GM19468 (cell line): Measurements from ENCODE around the gene SDR9C7.
"Not testable (repeated sequence)": the region's sequence is repeated elsewhere in the genome, so short reads cannot be mapped to it uniquely, and the experiment has no call there.

Experiments used
- ATAC-seq: cut with Tn5 transposase; IDR thresholded peaks from one replicate; pipeline ENCODE4 v1.9.1; 2021; ENCODE audit warnings: mild to moderate bottlenecking, moderate library complexity, moderate number of reproducible peaks; ENCODE audit not compliant: unreplicated experiment; ENCODE audit errors: extremely low read depth

The SDR9C7 gene

DNA sequence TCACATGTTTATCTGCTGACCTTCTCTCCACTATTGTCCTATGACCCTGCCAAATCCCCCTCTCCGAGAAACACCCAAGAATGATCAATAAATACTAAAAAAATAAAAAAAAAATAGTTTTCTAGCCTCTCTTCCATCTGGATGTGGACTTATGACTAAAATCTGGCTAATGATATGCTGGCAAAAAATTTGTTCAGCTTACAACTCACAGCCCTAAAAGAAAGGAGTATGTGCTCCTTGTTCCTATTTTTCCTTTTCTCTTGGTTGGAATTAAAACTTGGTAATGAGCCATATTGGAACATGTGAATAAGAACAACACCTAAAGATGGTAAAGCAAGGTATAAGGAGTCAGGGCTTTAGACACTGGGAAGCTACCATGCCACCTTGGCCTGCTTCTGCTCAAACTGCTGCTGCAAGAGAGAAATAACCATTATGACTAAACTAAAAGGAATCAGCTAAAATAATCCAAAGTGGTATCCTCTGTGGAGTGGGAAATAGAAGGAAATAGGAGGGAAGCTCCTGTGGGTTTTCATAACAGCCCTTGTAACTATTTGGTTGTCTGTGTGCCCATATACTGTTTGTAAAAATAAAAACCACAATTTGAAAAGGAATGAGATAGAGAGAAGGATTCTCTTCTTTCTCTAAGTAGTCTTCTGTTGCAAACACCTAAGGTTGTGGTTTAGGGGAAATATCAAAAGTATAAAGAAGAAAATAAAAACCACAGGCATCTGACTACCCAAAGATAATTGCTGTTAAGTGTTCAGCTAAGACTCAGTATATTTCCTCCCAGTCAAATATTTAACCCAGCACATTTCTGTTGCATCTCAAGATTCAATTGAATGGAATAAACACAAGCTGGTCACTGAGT, 53.8 kb downstream of the SDR9C7 start:
- no peak for ATAC-seq

DNA sequence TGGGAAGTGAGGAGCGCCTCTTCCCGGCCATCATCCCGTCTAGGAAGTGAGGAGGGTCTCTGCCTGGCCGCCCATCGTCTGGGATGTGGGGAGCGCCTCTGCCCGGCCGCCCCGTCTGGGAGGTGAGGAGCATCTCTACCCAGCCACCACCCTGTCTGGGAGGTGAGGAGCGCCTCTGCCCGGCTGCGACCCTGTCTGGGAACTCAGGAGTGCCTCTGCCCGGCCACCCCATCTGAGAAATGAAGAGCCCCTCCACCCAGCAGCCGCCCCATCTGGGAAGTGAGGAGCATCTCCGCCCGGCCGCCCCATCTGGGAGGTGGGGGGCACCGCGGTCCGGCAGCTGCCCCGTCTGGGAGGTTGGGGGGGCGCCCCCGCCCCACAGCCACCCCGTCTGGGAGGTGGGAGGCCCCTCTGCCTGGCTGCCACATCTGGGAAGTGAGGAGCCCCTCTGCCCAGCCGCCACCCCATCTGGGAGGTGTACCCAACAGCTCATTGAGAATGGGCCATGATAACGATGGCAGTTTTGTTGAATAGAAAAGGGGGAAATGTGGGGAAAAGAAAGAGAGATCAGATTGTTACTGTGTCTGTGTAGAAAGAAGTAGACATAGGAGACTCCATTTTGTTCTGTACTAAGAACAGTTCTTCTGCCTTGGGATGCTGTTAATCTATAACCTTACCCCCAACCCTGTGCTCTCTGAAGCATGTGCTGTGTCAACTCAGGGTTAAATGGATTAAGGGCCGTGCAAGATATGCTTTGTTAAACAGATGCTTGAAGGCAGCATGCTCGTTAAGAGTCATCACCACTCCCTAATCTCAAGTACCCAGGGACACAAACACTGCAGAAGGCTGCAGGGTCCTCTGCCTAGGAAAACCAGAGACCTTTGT, 54.7 kb downstream of the SDR9C7 start:
- not testable (repeated sequence) for ATAC-seq

DNA sequence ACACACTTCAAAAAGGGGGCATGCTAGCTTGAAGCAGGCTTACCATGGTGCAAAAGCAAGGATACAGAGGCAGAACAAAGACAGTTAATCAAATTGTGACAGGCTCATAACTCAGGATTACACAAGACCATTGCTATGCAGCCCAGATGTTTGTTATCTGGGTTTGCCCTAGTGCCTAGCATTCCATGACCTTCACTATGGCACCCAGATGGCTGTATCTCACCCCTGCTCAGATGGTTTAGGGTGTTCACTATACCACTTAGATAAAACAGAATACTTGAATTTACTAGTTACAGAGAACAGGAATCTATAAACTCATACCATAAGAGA, 56.2 kb downstream of the SDR9C7 start:
- no peak for ATAC-seq

GRCh38 chr12:56877195-56878009, 56.8 kb downstream of the SDR9C7 start:
- ATAC-seq = no peak

- no peak for ATAC-seq
These were observed 59.4 kb downstream of the SDR9C7 start for GRCh38 chr12:56874821-56875220.

DNA sequence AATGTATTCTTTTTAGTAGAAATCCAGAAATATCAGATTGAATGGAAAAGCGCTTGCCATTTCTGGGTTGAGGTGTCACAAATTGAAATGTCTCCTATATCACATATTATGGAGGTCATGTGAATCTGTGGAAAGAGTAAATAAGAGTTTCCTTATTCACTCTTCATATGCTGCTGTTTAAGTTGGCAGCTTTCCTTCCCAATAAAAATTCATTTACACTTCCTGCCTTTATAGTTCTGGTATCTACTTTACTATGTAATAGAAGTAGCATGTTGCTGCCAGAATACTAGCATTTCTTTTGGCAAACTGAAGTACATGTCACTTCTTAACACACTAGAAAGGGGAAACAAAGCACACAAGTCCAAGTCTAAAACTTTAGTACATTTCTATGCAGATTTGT, 60.8 kb downstream of the SDR9C7 start:
- ATAC-seq = no peak
